ENCODE results near the gene PCAT6.

The PCAT6 gene

GRCh38 chr1:202809597-202810159 lies 1.1 kb upstream of the PCAT6 start:
- Histone ChIP-seq H3K9ac (ENCODE audit: low read depth, low read length, poor library complexity) (no peak overlapping the region), H2AFZ (ENCODE audit: low read length) (peak overlapping the region; percentile 12), H3K4me1 (ENCODE audit: control insufficient read depth in 2 of 2, insufficient read depth in 1 of 2, low read depth in 1 of 2, low read length in 2 of 2) (peaks cover 5 to 22% of the 10 kb centered on the region in 2 donors), H3K27ac (replicated peaks; ENCODE audit: low read length) (peak overlapping the region; percentile 9), H2BK120ac (ENCODE audit: low read depth, low read length) (no peak overlapping the region), H3K9me3 (replicated peaks in 1 of 2; ENCODE audit: control insufficient read depth in 2 of 2, insufficient read depth in 1 of 2, low read depth in 1 of 2, low read length in 2 of 2) (no peaks in the 10 kb centered on the region), H3K14ac (ENCODE audit: low read length) (no peak overlapping the region), H3K4me2 (ENCODE audit: insufficient read depth, low read length, poor library complexity, severe bottlenecking) (no peak overlapping the region), H4K91ac (ENCODE audit: low read depth, low read length, poor library complexity) (no peak overlapping the region), H2AK5ac (ENCODE audit: low read depth, low read length) (no peak overlapping the region), H3K27me3 (ENCODE audit: control insufficient read depth in 3 of 3, insufficient read depth in 3 of 3, low read depth in 1 of 3, low read length in 3 of 3) (peaks cover 0 to 8% (median 0%) of the 10 kb centered on the region in 3 experiments), H3K4ac (ENCODE audit: low read length) (no peak overlapping the region), H3K18ac (ENCODE audit: low read length) (no peak overlapping the region), H3K4me3 (ENCODE audit: low read length in 2 of 2) (no peak overlapping the region), H3K79me1 (ENCODE audit: low read depth, low read length) (no peaks in the 10 kb centered on the region), H2BK12ac (ENCODE audit: low read length) (no peak overlapping the region), H4K8ac (ENCODE audit: low read depth, low read length) (no peak overlapping the region), H3K36me3 (replicated peaks in 1 of 2; ENCODE audit: control insufficient read depth in 2 of 2, insufficient read depth in 2 of 2, low read length in 2 of 2) (no peaks in the 10 kb centered on the region), H2BK5ac (ENCODE audit: low read length) (no peak overlapping the region), H2BK15ac (ENCODE audit: low read length) (no peak overlapping the region), H3K23ac (ENCODE audit: low read depth, low read length, poor library complexity) (no peak overlapping the region)
- no CpG with 5 or more reads among the region's 15 CpGs for WGBS, 2 donors (ENCODE audit: extremely low coverage in 2 of 2, insufficient read length in 2 of 2, insufficient replicate concordance in 1 of 2)
- no peak for DNase-seq (ENCODE audit: low spot score)

GRCh38 chr1:202810193-202810614 lies 550 bp upstream of the PCAT6 start:
- H3K4me3 ChIP-seq (ENCODE audit: low read length in 2 of 2) = peak overlapping the region; percentile 65 to 76
- peak overlapping the region; percentile 55 for H3K27ac ChIP-seq (replicated peaks; ENCODE audit: low read length)
- no peaks in the 10 kb centered on the region for H3K79me1 ChIP-seq (ENCODE audit: low read depth, low read length)
- no peak overlapping the region for H3K4ac ChIP-seq (ENCODE audit: low read length)
- H2AK5ac ChIP-seq (ENCODE audit: low read depth, low read length) = no peak overlapping the region
- no peak overlapping the region for H3K14ac ChIP-seq (ENCODE audit: low read length)
- H3K27me3 ChIP-seq (ENCODE audit: control insufficient read depth in 3 of 3, insufficient read depth in 3 of 3, low read depth in 1 of 3, low read length in 3 of 3) = peaks cover 0 to 8% (median 0%) of the 10 kb centered on the region in 3 experiments
- H4K91ac ChIP-seq (ENCODE audit: low read depth, low read length, poor library complexity) = no peak overlapping the region
- H2BK120ac ChIP-seq (ENCODE audit: low read depth, low read length) = no peak overlapping the region
- H3K9me3 ChIP-seq (replicated peaks in 1 of 2; ENCODE audit: control insufficient read depth in 2 of 2, insufficient read depth in 1 of 2, low read depth in 1 of 2, low read length in 2 of 2) = no peaks in the 10 kb centered on the region
- H2BK5ac ChIP-seq (ENCODE audit: low read length) = no peak overlapping the region
- DNase-seq (ENCODE audit: low spot score) = no peak
- H4K8ac ChIP-seq (ENCODE audit: low read depth, low read length) = no peak overlapping the region
- peak overlapping the region; percentile 75 for H3K4me2 ChIP-seq (ENCODE audit: insufficient read depth, low read length, poor library complexity, severe bottlenecking)
- H2BK15ac ChIP-seq (ENCODE audit: low read length) = no peak overlapping the region
- H2AFZ ChIP-seq (ENCODE audit: low read length) = peak overlapping the region; percentile 98
- H3K9ac ChIP-seq (ENCODE audit: low read depth, low read length, poor library complexity) = no peak overlapping the region
- H3K36me3 ChIP-seq (replicated peaks in 1 of 2; ENCODE audit: control insufficient read depth in 2 of 2, insufficient read depth in 2 of 2, low read length in 2 of 2) = no peaks in the 10 kb centered on the region
- H2BK12ac ChIP-seq (ENCODE audit: low read length) = no peak overlapping the region
- H3K18ac ChIP-seq (ENCODE audit: low read length) = peak overlapping the region; percentile 50
- H3K4me1 ChIP-seq (ENCODE audit: control insufficient read depth in 2 of 2, insufficient read depth in 1 of 2, low read depth in 1 of 2, low read length in 2 of 2) = peaks cover 2 to 22% of the 10 kb centered on the region in 2 donors
- H3K23ac ChIP-seq (ENCODE audit: low read depth, low read length, poor library complexity) = peak overlapping the region; percentile 97
- no CpG with 5 or more reads among the region's 13 CpGs for WGBS, 2 donors (ENCODE audit: extremely low coverage in 2 of 2, insufficient read length in 2 of 2, insufficient replicate concordance in 1 of 2)

DNA sequence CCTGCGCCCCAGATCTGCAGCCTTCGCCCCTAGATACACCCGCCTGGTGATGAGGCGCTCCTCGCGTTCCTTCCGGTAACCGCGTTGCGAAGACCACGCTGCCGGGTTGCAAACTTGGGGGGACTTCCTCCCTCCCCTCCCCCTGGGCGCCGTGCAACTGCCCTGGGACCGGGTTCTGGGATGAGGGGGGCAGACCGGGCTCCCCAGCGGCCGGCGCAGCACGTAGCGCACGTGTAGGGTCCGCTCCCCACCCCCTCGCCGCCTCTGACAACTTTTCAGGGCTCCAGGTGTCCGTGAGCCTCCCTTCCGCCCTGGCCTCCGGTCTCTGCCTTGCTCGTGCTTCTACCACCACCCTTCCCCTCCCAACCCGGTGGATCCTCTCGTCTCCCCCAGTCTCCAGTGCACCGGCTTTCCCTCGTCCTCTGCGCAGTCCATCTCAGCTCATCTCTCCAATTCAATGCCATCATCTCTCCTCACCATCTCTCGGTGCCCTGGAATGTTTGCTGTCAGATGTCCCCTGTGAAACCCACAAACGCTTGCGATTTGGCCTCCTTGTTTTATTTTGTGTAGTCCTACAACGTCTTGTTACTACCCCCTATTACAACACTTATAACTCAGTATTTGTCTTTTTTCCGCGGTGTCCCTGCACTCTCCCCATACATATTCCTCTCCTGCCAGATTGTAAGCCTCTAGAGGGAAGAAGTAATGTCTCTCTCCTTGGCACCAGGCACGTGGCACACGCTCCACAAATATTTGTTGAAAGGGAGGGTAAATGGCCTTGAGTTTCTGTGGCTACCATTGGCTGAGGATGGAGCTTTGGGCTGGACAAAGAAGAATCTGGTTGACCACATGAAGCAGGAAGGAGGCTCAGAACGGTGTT lies 782 bp downstream of the PCAT6 start:
- DNase-seq (ENCODE audit: low spot score) = no peak
- peak overlapping the region; percentile 65 for H2BK120ac ChIP-seq (ENCODE audit: low read depth, low read length)
- peak overlapping the region; percentile 95 for H3K9ac ChIP-seq (ENCODE audit: low read depth, low read length, poor library complexity)
- peak overlapping the region; percentile 97 for H3K4me2 ChIP-seq (ENCODE audit: insufficient read depth, low read length, poor library complexity, severe bottlenecking)
- H3K79me1 ChIP-seq (ENCODE audit: low read depth, low read length) = no peaks in the 10 kb centered on the region
- peak overlapping the region; percentile 99 for H2AK5ac ChIP-seq (ENCODE audit: low read depth, low read length)
- peak overlapping the region; percentile 97 for H3K23ac ChIP-seq (ENCODE audit: low read depth, low read length, poor library complexity)
- H3K14ac ChIP-seq (ENCODE audit: low read length) = peak overlapping the region; percentile 58
- H3K4ac ChIP-seq (ENCODE audit: low read length) = peak overlapping the region; percentile 17
- H4K91ac ChIP-seq (ENCODE audit: low read depth, low read length, poor library complexity) = no peak overlapping the region
- peaks cover 0 to 8% (median 0%) of the 10 kb centered on the region in 3 experiments for H3K27me3 ChIP-seq (ENCODE audit: control insufficient read depth in 3 of 3, insufficient read depth in 3 of 3, low read depth in 1 of 3, low read length in 3 of 3)
- peak overlapping the region; percentile 99 for H2BK15ac ChIP-seq (ENCODE audit: low read length)
- peaks cover 0 to 25% of the 10 kb centered on the region in 2 donors for H3K4me1 ChIP-seq (ENCODE audit: control insufficient read depth in 2 of 2, insufficient read depth in 1 of 2, low read depth in 1 of 2, low read length in 2 of 2)
- no CpG with 5 or more reads among the region's 43 CpGs for WGBS, 2 donors (ENCODE audit: extremely low coverage in 2 of 2, insufficient read length in 2 of 2, insufficient replicate concordance in 1 of 2)
- no peak overlapping the region for H3K27ac ChIP-seq (replicated peaks; ENCODE audit: low read length)
- peak overlapping the region; percentile 65 to 90 for H3K4me3 ChIP-seq (ENCODE audit: low read length in 2 of 2)
- peak overlapping the region; percentile 86 for H4K8ac ChIP-seq (ENCODE audit: low read depth, low read length)
- H3K18ac ChIP-seq (ENCODE audit: low read length) = peak overlapping the region; percentile 99
- no peaks in the 10 kb centered on the region for H3K36me3 ChIP-seq (replicated peaks in 1 of 2; ENCODE audit: control insufficient read depth in 2 of 2, insufficient read depth in 2 of 2, low read length in 2 of 2)
- peak overlapping the region; percentile 39 for H2BK5ac ChIP-seq (ENCODE audit: low read length)
- no peaks in the 10 kb centered on the region for H3K9me3 ChIP-seq (replicated peaks in 1 of 2; ENCODE audit: control insufficient read depth in 2 of 2, insufficient read depth in 1 of 2, low read depth in 1 of 2, low read length in 2 of 2)
- H2BK12ac ChIP-seq (ENCODE audit: low read length) = peak overlapping the region; percentile 73
- peak overlapping the region; percentile 98 for H2AFZ ChIP-seq (ENCODE audit: low read length)

Measured in neuronal stem cell (in vitro differentiated cells).